IPS DF 4.7 (cell line): ENCODE measurements around the gene ANKRD18B.
"Not testable (repeated sequence)": the region's sequence is repeated elsewhere in the genome, so short reads cannot be mapped to it uniquely, and the experiment has no call there.

ENCODE experiments used
- DNase-seq: peaks from one replicate; pipeline ENCODE4 v3.0.0-alpha.2; 2013; ENCODE audit warnings: low spot score; ENCODE audit errors: extremely low read depth

ANKRD18B gene

DNA sequence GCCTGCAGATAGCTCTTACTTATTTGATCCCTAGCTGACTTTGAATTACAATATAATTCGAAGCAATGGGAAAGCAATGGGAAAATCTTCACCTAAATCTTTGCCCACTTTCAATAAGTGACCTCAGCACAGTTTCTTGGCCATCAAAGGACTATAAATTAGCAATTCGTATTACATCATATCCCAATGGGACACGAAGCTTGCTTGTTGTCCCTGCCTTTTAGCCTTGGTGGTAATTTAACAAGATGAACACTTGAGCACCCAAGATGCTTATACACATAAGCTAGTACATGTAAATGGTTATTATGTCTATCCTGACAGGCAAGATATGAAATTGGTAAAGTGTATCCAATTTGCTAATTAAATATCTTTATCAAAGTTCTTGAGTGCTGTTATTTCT lies 9.9 kb downstream of the ANKRD18B start:
- not testable (repeated sequence) for DNase-seq

GRCh38 chr9:33535541-33535940 lies 11.5 kb downstream of the ANKRD18B start:
- DNase-seq, result no peak

DNA sequence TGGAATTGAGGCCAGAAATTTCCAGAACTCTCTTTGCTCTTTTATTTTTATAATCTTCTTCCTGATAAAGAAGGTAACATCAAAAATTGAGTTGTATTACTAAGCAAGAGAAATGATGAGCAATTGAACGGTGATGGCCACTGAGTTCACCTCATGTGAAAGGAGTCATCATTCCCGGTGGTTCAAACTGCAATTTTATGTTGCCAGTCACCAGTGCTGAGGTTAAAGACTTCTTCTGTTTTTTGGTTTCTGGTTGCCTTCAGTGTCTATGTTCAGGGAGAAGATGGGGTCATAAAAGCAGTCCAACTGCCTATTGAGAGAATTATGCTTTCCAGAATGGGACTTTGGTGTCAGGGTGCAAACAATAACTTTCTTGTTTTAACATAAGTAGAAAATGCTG lies 19.4 kb downstream of the ANKRD18B start:
- not testable (repeated sequence) for DNase-seq

DNA sequence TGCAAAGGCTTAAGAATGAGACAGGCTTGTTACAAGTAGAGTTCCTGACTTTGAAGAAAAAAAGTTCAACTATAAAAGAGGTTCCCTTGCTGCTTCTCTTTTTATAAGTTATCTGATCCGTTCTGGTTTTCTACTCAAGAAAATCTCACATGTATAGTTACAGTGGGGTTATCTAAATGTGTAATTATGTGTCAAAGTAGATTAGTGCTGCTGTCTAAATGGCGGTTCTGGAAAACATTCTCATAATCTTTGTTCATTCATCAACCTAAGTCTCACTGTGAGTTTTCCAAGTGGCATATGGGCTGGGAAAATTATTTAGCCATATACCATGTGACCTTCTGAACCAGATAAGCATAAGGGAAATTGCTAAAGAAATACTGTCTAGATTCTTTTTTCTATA lies 21.7 kb downstream of the ANKRD18B start:
- DNase-seq, result not testable (repeated sequence)

DNA sequence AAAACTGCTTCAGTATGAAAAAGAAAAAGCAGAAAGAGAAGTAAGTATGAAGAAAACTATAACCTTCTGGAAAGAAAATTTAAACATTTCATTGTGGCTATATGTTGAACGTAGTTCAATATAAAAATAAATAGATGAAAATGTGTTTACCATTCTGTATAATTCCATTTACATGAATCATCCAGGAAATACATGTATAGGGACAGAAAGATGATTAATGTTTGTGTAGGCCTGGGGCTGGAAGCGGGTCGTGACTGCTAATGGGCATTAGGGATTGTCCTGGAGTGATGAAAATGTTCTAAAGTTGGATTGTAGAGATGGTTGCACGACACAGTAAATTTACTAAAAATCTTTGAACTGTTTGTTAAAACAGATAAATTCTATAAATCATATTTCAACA lies 24.8 kb downstream of the ANKRD18B start:
- DNase-seq, result not testable (repeated sequence)

DNA sequence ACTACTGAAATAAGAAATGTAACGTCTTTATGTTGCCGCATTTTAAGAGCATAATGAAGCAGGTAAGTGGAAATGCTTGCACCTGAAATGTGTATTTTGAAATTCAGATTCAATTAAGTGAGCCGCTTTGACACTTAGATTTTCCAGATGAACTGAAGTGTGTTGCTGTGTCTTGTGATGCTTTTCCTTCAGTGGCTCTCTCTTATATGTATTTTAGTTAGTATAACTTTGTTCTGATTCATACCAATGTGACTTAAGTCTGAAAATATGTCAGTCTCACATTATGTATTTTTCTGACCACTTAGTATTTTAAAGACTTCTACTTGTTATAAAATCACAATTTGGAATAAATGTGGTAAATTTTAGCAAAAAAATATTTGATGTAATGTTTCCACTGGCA lies 25.4 kb downstream of the ANKRD18B start:
- DNase-seq, result not testable (repeated sequence)

GRCh38 chr9:33551183-33551582 lies 27.1 kb downstream of the ANKRD18B start:
- not testable (repeated sequence) for DNase-seq

GRCh38 chr9:33552315-33552725 lies 28.3 kb downstream of the ANKRD18B start:
- DNase-seq, result not testable (repeated sequence)

- not testable (repeated sequence) for DNase-seq
These were observed 36.2 kb downstream of the ANKRD18B start for GRCh38 chr9:33560217-33560616.

- DNase-seq, result not testable (repeated sequence)
These were observed 38.1 kb downstream of the ANKRD18B start for GRCh38 chr9:33562196-33562595.

- not testable (repeated sequence) for DNase-seq
These were observed 43.7 kb downstream of the ANKRD18B start for GRCh38 chr9:33567776-33568175.

GRCh38 chr9:33577786-33578185 lies 53.7 kb downstream of the ANKRD18B start:
- DNase-seq, result not testable (repeated sequence)

DNA sequence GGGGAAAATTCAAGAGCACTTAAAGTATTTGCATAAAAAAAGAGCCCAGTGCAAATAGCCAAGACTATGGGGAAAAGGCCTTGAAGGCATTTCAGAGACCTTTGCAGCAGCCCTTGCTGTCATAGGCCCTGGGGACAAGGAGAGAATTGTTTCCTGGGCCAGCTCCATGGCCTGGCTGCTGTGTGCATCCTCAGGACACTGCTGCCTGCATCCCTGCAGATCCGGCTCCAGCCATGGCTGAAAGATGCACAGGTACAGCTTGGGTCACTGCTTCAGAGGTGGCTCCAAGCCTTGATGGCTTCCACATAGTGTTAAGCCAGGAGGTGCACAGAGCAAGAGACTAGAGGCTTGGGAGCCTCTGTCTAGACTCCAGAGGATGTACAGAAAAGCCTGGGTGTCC lies 55.9 kb downstream of the ANKRD18B start:
- DNase-seq, result not testable (repeated sequence)

DNA sequence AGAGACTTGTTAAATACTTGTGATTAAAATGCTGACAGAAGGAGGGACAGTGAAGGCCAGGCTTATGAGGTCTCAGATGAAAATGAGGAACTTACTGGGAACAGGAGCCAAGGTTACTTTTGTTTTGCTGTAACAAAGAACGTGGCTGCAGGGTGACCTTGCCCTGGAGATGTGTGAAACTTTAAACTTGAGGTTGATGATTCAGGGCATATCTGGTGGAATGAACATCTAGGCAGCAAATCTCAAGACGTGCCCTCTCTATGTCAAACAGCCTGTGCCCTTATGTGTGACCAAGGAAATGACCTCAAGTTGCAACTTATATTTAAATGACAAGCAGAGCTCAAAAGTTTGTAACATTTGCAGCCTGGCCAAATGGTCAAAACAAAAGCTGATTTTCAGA lies 58.6 kb downstream of the ANKRD18B start:
- not testable (repeated sequence) for DNase-seq

GRCh38 chr9:33586128-33586527 lies 62.1 kb downstream of the ANKRD18B start:
- not testable (repeated sequence) for DNase-seq

DNA sequence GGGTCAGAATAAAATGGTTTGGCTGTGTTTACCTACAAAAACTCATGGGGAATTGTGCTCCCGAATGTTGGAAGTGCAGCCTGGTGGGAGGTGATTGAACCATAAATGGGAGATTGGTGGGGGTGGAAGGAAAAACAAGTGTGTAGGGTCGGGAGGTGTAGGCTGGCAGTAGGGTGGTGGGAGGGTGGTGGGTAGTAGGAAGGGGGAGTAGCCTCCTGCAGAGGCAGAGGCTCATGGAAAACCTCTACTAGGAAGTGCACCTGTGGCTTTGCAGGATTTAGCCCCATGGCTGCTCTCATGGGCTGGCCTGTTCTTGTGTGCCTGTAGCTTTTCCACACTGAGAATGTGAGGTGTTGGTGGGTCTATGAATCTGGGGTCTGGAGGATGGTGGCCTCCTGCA lies 63.7 kb downstream of the ANKRD18B start:
- DNase-seq, result not testable (repeated sequence)

DNA sequence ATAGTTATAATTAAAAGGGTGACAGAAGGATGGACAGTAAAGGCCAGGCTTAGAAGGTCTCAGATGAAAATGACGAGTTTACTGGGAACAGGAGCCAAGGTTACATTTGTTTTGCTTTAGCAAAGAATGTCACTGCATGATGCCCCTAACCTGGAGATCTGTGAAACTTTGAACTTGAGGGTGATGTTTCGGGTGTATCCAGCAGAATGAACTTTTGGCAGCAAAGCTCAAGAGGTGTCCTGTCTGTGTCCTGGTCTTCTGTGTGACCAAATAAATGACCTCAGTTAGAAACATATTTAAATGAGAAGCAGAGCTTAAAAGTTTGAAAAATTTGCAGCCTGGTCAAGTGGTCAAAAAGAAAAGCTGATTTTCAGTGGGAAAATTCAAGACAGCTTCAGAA lies 64.8 kb downstream of the ANKRD18B start:
- not testable (repeated sequence) for DNase-seq

DNA sequence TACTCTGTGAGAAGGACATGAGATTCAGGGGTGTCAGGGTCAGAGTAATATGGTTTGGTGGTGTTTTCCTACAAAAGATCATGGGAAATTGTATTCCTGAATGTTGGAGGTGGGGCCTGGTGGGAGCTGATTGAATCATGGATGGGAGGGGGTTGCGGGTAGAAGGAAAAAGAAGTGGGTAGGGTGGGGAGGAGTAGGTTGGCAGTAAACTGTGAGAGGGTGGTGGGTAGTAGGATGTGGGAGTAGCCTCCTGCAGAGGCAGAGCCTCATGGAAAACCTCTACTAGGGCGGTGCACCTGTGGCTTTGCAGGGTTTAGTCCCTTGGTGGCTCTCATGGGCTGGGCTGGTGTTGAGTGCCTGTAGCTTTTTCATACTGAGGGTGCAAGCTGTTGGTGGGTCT lies 66.8 kb downstream of the ANKRD18B start:
- DNase-seq, result not testable (repeated sequence)

GRCh38 chr9:33596974-33597373 lies 72.9 kb downstream of the ANKRD18B start:
- DNase-seq, result not testable (repeated sequence)

DNA sequence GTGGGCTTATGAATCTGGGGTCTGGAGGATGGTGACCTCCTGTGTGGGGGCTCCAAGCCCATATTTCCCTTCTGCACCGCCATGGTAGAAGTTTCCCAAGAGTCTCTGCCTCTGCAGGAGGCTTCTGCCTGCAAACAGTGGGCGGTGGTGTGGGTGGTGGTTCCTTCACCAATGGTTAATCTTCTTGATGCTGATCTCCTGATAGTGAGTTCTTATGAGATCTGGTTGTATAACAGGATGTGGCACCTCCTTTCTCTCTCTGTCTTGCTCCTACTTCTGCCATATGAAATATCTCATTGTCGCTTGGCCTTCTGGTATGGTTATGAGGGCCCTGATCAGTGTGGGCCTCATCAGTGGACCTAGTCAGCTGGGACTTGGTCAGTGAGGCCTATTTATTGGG lies 73.3 kb downstream of the ANKRD18B start:
- not testable (repeated sequence) for DNase-seq

DNA sequence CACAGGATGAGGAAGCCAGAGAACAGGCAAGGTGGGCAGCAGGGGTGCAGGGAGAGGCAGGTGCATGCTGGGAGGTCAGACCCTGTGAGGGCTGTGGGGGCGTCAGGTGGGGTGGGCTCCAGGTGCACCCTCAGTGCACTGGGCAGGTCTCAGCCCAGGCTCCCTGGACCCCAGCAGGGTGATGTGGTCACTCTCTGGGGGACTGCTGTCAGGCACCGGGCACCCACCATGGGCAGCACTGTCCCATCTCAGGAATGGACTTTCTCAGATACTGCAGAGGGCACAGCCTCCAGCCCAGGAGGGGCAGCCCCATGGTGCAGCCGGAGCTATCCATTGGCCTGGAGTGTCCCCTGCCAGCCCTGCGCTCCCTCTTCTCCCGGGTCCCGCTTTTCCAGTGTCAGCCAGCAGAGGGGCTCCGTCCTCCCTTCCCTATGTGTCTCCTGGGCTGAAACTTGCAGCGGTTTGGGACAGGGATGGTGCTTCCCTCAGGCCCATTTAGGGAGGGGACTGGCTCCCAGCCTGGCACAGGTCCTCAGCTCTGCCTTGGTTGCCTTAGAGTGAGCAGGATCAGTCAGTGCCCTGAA lies 74.8 kb downstream of the ANKRD18B start:
- not testable (repeated sequence) for DNase-seq

DNA sequence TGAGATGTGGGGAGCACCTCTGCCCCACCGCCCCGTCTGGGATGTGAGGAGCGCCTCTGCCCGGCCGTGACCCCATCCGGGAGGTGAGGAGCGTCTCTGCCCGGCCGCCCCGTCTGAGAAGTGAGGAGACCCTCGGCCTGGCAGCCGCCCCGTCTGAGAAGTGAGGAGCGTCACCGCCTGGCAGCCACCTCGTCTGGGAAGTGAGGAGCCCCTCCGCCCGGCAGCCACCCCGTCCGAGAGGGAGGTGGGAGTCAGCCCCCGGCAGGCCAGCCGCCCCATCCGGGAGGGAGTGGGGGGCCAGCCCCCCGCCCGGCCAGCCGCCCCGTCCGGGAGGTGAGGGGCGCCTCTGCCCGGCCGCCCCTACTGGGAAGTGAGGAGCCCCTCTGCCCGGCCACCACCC lies 76.9 kb downstream of the ANKRD18B start:
- DNase-seq, result not testable (repeated sequence)

- DNase-seq, result not testable (repeated sequence)
These were observed 80.2 kb downstream of the ANKRD18B start for GRCh38 chr9:33604249-33604648.
